GM12878 (cell line): ENCODE measurements around the gene ELFN2. TPM values are rescaled to one million over a fixed set of nuclear protein-coding genes. Genes with fewer than 3 reads are reported as not detected.
A peak's percentile ranks its signal among the peaks of the same experiment; 100 is the strongest.

Experiments used
- CBX3 ChIP-seq: fragments of 200-600 bp; sonication (generic); IDR thresholded peaks from 2 replicates; pipeline ENCODE4 v1.6.1; 2016; ENCODE audit warnings: low read depth, borderline replicate concordance
- CUX1 ChIP-seq: IDR thresholded peaks from 2 replicates; pipeline ENCODE4 v1.6.1; 2012; ENCODE audit warnings: improper control_type of control experiment, low read depth, low read length; ENCODE audit not compliant: insufficient replicate concordance
- E2F4 ChIP-seq: IDR thresholded peaks from 2 replicates; pipeline ENCODE4 v1.6.1; 2012; ENCODE audit warnings: low read depth, low read length, improper control_type of control experiment
- ESRRA ChIP-seq: IDR thresholded peaks from 2 replicates; pipeline ENCODE4 v1.6.1; 2012; ENCODE audit warnings: mild to moderate bottlenecking, low read length, improper control_type of control experiment
- FOS ChIP-seq: IDR thresholded peaks from 3 replicates; pipeline ENCODE4 v1.6.1; 2011; ENCODE audit warnings: borderline replicate concordance; ENCODE audit not compliant: insufficient read length; ENCODE audit errors: extremely low read depth
- IRF3 ChIP-seq: fragments of 450-650 bp; IDR thresholded peaks from 2 replicates; pipeline ENCODE4 v1.6.1; 2014; ENCODE audit warnings: mild to moderate bottlenecking
- KAT2A ChIP-seq: conservative IDR thresholded peaks from 2 replicates; pipeline ENCODE4 v1.6.1; 2011; ENCODE audit warnings: low read depth, low read length; ENCODE audit not compliant: control insufficient read depth
- KDM1A ChIP-seq: fragments of 200-600 bp; sonication (generic); IDR thresholded peaks from 2 replicates; pipeline ENCODE4 v1.6.1; 2016; ENCODE audit warnings: borderline replicate concordance
- LARP7 ChIP-seq: fragments of 450-650 bp; IDR thresholded peaks from 2 replicates; pipeline ENCODE4 v1.6.1; 2017; ENCODE audit warnings: mild to moderate bottlenecking
- NFXL1 ChIP-seq: fragments of 450-650 bp; IDR thresholded peaks from 2 replicates; pipeline ENCODE4 v1.6.1; 2017; ENCODE audit warnings: antibody characterized with exemption, mild to moderate bottlenecking, borderline replicate concordance
- NR2C1 ChIP-seq: fragments of 450-650 bp; IDR thresholded peaks from 2 replicates; pipeline ENCODE4 v1.6.1; 2017; ENCODE audit warnings: antibody characterized with exemption, mild to moderate bottlenecking, moderate library complexity
- POLR2AphosphoS2 ChIP-seq: IDR thresholded peaks from 2 replicates; pipeline ENCODE4 v1.6.1; 2011; ENCODE audit warnings: low read depth, mild to moderate bottlenecking, low read length, improper control_type of control experiment, moderate library complexity
- SMC3 ChIP-seq: IDR thresholded peaks from 2 replicates; pipeline ENCODE4 v1.6.1; 2011; ENCODE audit warnings: low read length, improper control_type of control experiment, borderline replicate concordance
- TCF12 ChIP-seq: IDR thresholded peaks from 2 replicates; pipeline ENCODE4 v1.6.1; 2011; ENCODE audit warnings: low read depth, mild to moderate bottlenecking, low read length
- polyA plus RNA-seq, 11 experiments: library from polyadenylated mRNA; depleted of rRNA in 4 of 11; unstranded in 6 of 11; stranded (reverse) in 5 of 11; fragments of >200 nt; fragmentation: Nextera tagmentation in 4 of 11; fragmentation: Illumina TruSeq in 1 of 11; extraction: Ambion mirVana in 4 of 11; extraction: Trizol in 1 of 11; gene quantifications; 1 replicate in 1 of 11; 2 replicates in 10 of 11; pipeline versions ENCODE4 v1.2.1 to v1.2.3, GENCODE V29; 2011 to 2016; ENCODE audit warnings: inconsistent platforms in 2 of 11, missing spikeins in 2 of 11, low read depth in 1 of 11
- total RNA-seq, 4 experiments: library from RNA; depleted of rRNA in 3 of 4; stranded (reverse); fragments of >200 nt in 3 of 4; fragmentation: Illumina TruSeq in 1 of 4; extraction: Trizol in 1 of 4; gene quantifications; 2 replicates each; pipeline versions ENCODE4 v1.2.1 to v1.2.3, GENCODE V29; 2013 to 2021
- TF ChIP-seq, protein P1 (sequence below): fragments of 450-650 bp; IDR thresholded peaks from 2 replicates; pipeline ENCODE4 v1.6.1; 2017; ENCODE audit warnings: mild to moderate bottlenecking, low read depth, inconsistent platforms; ENCODE audit not compliant: poor library complexity, severe bottlenecking
- TF ChIP-seq, protein P2 (sequence below): fragments of 450-650 bp; formaldehyde crosslinking; IDR thresholded peaks from 2 replicates; pipeline ENCODE4 v1.4.0; 2020; ENCODE audit warnings: mild to moderate bottlenecking, moderate library complexity

The ELFN2 gene
- total and polyA plus RNA-seq, 10 of the 15 experiments (the other 5 are each of a cell fraction or from before 2014, with no cell fraction given) = 0.03 to 0.05 TPM; not detected in 8

GRCh38 chr22:37457093-37457893 lies 30.0 kb upstream of the ELFN2 start (continued):
- TF ChIP-seq, protein P1, sequence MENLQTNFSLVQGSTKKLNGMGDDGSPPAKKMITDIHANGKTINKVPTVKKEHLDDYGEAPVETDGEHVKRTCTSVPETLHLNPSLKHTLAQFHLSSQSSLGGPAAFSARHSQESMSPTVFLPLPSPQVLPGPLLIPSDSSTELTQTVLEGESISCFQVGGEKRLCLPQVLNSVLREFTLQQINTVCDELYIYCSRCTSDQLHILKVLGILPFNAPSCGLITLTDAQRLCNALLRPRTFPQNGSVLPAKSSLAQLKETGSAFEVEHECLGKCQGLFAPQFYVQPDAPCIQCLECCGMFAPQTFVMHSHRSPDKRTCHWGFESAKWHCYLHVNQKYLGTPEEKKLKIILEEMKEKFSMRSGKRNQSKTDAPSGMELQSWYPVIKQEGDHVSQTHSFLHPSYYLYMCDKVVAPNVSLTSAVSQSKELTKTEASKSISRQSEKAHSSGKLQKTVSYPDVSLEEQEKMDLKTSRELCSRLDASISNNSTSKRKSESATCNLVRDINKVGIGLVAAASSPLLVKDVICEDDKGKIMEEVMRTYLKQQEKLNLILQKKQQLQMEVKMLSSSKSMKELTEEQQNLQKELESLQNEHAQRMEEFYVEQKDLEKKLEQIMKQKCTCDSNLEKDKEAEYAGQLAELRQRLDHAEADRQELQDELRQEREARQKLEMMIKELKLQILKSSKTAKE = no peak
- TF ChIP-seq NFXL1 (no peak), E2F4 (0 out of 2 replicates have a peak, but pooled peaks have one; percentile 19), ESRRA (no peak), POLR2AphosphoS2 (no peak), LARP7 (no peak), KAT2A (no peak), NR2C1 (no peak), SMC3 (peak; percentile 90), KDM1A (no peak), CBX3 (no peak), CUX1 (no peak), TCF12 (no peak), IRF3 (no peak), FOS (no peak)
- TF ChIP-seq, protein P2, sequence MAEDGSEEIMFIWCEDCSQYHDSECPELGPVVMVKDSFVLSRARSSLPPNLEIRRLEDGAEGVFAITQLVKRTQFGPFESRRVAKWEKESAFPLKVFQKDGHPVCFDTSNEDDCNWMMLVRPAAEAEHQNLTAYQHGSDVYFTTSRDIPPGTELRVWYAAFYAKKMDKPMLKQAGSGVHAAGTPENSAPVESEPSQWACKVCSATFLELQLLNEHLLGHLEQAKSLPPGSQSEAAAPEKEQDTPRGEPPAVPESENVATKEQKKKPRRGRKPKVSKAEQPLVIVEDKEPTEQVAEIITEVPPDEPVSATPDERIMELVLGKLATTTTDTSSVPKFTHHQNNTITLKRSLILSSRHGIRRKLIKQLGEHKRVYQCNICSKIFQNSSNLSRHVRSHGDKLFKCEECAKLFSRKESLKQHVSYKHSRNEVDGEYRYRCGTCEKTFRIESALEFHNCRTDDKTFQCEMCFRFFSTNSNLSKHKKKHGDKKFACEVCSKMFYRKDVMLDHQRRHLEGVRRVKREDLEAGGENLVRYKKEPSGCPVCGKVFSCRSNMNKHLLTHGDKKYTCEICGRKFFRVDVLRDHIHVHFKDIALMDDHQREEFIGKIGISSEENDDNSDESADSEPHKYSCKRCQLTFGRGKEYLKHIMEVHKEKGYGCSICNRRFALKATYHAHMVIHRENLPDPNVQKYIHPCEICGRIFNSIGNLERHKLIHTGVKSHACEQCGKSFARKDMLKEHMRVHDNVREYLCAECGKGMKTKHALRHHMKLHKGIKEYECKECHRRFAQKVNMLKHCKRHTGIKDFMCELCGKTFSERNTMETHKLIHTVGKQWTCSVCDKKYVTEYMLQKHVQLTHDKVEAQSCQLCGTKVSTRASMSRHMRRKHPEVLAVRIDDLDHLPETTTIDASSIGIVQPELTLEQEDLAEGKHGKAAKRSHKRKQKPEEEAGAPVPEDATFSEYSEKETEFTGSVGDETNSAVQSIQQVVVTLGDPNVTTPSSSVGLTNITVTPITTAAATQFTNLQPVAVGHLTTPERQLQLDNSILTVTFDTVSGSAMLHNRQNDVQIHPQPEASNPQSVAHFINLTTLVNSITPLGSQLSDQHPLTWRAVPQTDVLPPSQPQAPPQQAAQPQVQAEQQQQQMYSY = no peak
